ENCODE results near the gene DNAJC13. TPM values are rescaled to one million over a fixed set of nuclear protein-coding genes. Genes with fewer than 3 reads are reported as not detected.

The DNAJC13 gene
- total and polyA plus RNA-seq, 2 donors (not counting 3 experiments of a cell fraction or from before 2014, with no cell fraction given): 14.3 to 71.7 TPM

- Histone ChIP-seq H3K27me3 (ENCODE audit: control insufficient read depth in 2 of 2, insufficient read depth in 2 of 2, low read length in 2 of 2) (no peaks in the 10 kb centered on the region), H2AFZ (ENCODE audit: low read depth, low read length) (peak overlapping the region; percentile 18), H3K4me2 (ENCODE audit: insufficient read depth, low read length) (peak overlapping the region; percentile 31), H3K4me3 (replicated peaks in 1 of 3; ENCODE audit: insufficient read depth in 1 of 3, low read depth in 1 of 3, low read length in 3 of 3) (no peak overlapping the region), H3K9me1 (replicated peaks; ENCODE audit: control insufficient read depth, extremely low read depth, insufficient read depth, low read length) (no peaks in the 10 kb centered on the region), H3K36me3 (ENCODE audit: control insufficient read depth in 2 of 2, extremely low read depth in 1 of 2, insufficient read depth in 2 of 2, low read length in 2 of 2) (no peaks in the 10 kb centered on the region), H4K20me1 (replicated peaks; ENCODE audit: control insufficient read depth, extremely low read depth, insufficient read depth, low read length) (no peaks in the 10 kb centered on the region), H3K9ac (replicated peaks; ENCODE audit: extremely low read depth, insufficient read depth, low read length) (peak overlapping the region; percentile 54), H3K9me3 (replicated peaks; ENCODE audit: control insufficient read depth, insufficient read depth, low read length) (no peaks in the 10 kb centered on the region), H3K4me1 (ENCODE audit: control insufficient read depth, extremely low read depth, insufficient read depth, low read length) (peaks cover 22% of the 10 kb centered on the region), H3K79me2 (ENCODE audit: control insufficient read depth, insufficient read depth, low read length) (no peaks in the 10 kb centered on the region), H3K27ac (ENCODE audit: insufficient read depth, low read depth, low read length) (peak overlapping the region; percentile 76)
- intact Hi-C loops (cut with micrococcal nuclease) (loop anchor here (1.0 kb wide), 1 partner anchor 13 kb away; the partner anchor contains the start of gene DNAJC13), dilution Hi-C loops (cut with MboI; ENCODE audit: extremely low pct_ligation_motif_present, low sequenced_read_pairs) (no loop called here)
- POLR2A ChIA-PET: no interaction called here
- CTCF ChIA-PET: interaction anchor here (1.3 to 12.4 kb wide), 4 partner anchors 10 to 154 kb away, joined by 3 to 150 read pairs (median 4); no protein-coding TSS in a partner anchor
- TF ChIP-seq FOS (IDR thresholded peaks at IDR 0.05; ENCODE audit: borderline replicate concordance, insufficient read depth, low read length) (peak; percentile 32), POLR2A (IDR thresholded peaks at IDR 0.05; ENCODE audit: low read depth, low read length) (no peak), GATA2 (IDR thresholded peaks at IDR 0.05; ENCODE audit: insufficient read depth, insufficient read length, low read depth, low read length) (peak; percentile 27), EZH2 (IDR thresholded peaks at IDR 0.05; ENCODE audit: borderline replicate concordance, low read depth, low read length, severe bottlenecking) (no peak), JUN (IDR thresholded peaks at IDR 0.05; ENCODE audit: borderline replicate concordance, insufficient read depth, insufficient read length, low read depth) (peak; percentile 34), MYC (IDR thresholded peaks at IDR 0.05; ENCODE audit: low read depth, low read length) (no peak)
- FAIRE-seq (peak; percentile 64), DNase-seq (ENCODE audit: low read depth, low spot score) (peak; percentile 62)
- no TSS peak for BruUV-seq (replicated peaks)
Observed at GRCh38 chr3:132404276-132404675, 13.0 kb upstream of the DNAJC13 start.

- Histone ChIP-seq H3K9me3 (replicated peaks; ENCODE audit: control insufficient read depth, insufficient read depth, low read length) (no peaks in the 10 kb centered on the region), H3K36me3 (ENCODE audit: control insufficient read depth in 2 of 2, extremely low read depth in 1 of 2, insufficient read depth in 2 of 2, low read length in 2 of 2) (no peaks in the 10 kb centered on the region), H3K4me3 (replicated peaks in 1 of 3; ENCODE audit: insufficient read depth in 1 of 3, low read depth in 1 of 3, low read length in 3 of 3) (no peak overlapping the region), H3K9me1 (replicated peaks; ENCODE audit: control insufficient read depth, extremely low read depth, insufficient read depth, low read length) (no peaks in the 10 kb centered on the region), H3K4me1 (ENCODE audit: control insufficient read depth, extremely low read depth, insufficient read depth, low read length) (peaks cover 22% of the 10 kb centered on the region), H3K27ac (ENCODE audit: insufficient read depth, low read depth, low read length) (peak overlapping the region; percentile 76), H2AFZ (ENCODE audit: low read depth, low read length) (peak overlapping the region; percentile 42), H3K79me2 (ENCODE audit: control insufficient read depth, insufficient read depth, low read length) (no peaks in the 10 kb centered on the region), H3K4me2 (ENCODE audit: insufficient read depth, low read length) (peak overlapping the region; percentile 31), H4K20me1 (replicated peaks; ENCODE audit: control insufficient read depth, extremely low read depth, insufficient read depth, low read length) (no peaks in the 10 kb centered on the region), H3K9ac (replicated peaks; ENCODE audit: extremely low read depth, insufficient read depth, low read length) (peak overlapping the region; percentile 54), H3K27me3 (ENCODE audit: control insufficient read depth in 2 of 2, insufficient read depth in 2 of 2, low read length in 2 of 2) (no peaks in the 10 kb centered on the region)
- peak; percentile 86 for DNase-seq (ENCODE audit: low read depth, low spot score)
- TF ChIP-seq FOS (IDR thresholded peaks at IDR 0.05; ENCODE audit: borderline replicate concordance, insufficient read depth, low read length): no peak
- peak; percentile 91 for FAIRE-seq
- POLR2A ChIA-PET: interaction anchor here (0.9 kb wide), 1 partner anchor 41 kb away, joined by 3 read pairs; no protein-coding TSS in a partner anchor
- CTCF ChIA-PET: interaction anchor here (0.6 to 12.4 kb wide), 7 partner anchors 9 to 254 kb away, joined by 3 to 150 read pairs (median 3); partner anchors contain the start of genes ACAD11 and UBA5
- no TSS peak for BruUV-seq (replicated peaks)
- dilution Hi-C loops (cut with MboI; ENCODE audit: extremely low pct_ligation_motif_present, low sequenced_read_pairs) (no loop called here), intact Hi-C loops (cut with micrococcal nuclease) (no loop called here)
Observed at GRCh38 chr3:132405188-132405587, 12.1 kb upstream of the DNAJC13 start.
